NCI-H748 treated with DMSO at 0.1 percent for 48 hours (cell line): Measurements from ENCODE around the gene DISC1.
A peak's percentile ranks its signal among the peaks of the same experiment; 100 is the strongest.
"Not testable (repeated sequence)": the region's sequence is repeated elsewhere in the genome, so short reads cannot be mapped to it uniquely, and the experiment has no call there.

Experiments
- DNase-seq: peaks from one replicate; lab custom pipeline; 2025; lab: John Stamatoyannopoulos, UW

The DISC1 gene

DNA sequence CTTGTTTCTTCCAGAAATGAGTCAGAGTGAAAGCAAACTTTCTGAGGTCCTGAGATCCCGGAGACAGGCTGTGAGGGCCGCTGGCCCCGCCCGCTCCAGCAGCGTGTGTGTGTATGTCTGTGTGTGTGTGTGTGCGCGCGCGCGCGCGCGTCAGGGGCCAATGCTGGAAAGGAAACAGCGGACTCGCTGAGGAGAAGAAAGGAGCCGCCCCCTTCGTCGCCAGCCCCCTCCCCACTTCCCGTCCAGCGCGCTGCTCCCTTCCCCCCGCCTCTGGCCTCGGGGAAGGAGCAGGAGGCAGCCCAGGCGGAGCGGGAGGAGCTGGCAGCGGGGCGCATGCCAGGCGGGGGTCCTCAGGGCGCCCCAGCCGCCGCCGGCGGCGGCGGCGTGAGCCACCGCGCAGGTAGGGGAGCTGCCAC lies at the start of gene DISC1:
DISC1 (plus strand) TSS at position 256 of the 416 bp plus-strand sequence; CDS start at position 334, 78 bp downstream.
- DNase-seq = peak; percentile 66

DNA sequence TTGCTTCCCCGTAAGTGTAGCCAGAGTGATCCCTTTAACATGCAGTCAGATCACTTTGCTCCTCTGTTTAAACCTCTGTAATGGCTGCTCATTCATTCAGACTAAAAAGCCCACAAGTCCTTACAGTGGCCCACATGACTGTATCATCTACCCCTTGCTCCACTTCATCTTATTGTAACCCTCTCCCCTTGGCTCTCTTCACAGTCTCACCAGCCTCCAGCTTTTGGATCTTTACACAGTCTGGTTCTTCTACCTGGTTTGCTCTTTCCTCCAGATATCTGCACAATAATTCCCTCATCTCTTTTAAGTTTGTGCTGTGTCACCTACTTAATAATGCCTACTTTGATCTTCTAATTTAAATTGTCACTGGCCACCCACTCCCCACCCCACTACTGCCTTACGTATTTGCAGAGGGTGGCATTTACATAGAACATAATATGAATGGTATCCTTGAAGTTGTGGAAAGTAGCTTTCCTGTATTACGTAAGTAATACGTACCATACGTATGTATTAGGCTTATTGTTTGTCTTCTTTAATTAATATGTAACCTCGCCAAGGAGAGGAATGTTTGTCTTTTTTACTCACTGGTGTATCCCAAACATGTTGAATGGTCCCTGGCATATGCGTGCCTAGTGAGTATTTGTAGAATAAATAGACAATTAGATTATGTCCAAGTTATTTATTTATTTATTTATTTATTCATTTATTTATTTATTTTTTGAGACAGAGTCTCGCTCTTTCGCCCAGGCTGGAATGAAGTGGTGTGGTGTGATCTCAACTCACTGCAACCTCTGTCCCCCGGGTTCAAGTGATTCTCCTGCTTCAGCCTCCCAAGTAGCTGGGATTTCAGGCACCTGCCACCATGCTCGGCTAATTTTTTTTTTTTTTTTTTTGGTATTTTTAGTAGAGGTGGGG lies 49.5 kb upstream of the DISC1 start:
- DNase-seq = no peak

DNA sequence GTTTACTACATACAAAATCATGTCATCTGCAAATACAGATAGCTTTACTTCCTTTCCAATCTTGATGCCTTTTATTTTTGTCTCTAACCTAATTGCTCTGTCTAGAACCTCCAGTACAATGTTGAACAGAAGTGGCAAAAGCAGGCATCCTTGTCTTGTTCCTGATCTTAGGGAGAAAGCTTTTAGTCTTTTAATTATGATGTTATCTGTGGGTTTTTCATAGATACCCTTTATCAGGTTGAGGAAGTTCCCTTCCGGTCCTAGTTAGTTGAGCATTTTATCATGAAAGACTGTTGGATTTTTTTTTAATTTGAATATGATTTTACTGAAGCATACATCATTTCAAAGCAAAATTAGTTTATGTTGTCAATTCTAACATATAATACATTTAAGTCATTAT lies 45.7 kb upstream of the DISC1 start:
- DNase-seq = no peak

DNA sequence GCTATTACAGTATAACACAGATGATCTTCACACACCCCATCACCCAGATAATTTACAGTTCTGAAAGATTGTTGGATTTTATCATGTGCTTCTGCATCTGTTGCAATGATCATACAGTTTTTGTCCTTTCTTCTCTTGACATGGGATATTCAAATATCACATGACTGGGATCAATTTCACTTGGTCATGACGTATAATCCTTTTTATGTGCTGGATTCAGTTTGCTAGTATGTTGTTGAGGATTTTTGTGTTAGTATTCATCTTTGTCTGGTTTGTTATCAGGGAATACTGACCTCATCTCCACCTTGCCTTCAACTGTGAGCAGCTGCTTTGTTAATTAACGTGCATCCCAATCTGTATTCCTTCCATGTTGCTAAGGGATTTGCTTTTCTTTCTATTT lies 44.7 kb upstream of the DISC1 start:
- no peak for DNase-seq

DNA sequence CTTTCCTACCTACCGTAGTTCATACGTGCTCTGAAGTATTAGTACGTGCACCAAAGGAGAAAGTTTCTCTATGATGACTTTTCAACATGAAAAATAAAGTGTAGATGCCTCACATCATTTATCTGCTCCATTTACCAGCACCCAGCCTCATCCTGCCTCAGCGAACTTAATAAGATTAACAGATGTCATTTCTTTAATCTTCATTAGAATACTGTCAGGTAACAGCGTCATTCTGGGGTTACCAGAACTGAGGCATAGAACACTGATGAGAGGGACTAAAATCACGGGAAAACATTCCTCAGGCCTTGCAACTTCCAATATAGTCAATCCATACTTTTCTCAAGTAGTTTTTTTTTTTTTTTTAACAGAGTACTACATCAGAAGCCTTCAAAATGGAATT lies 43.2 kb upstream of the DISC1 start:
- no peak for DNase-seq

DNA sequence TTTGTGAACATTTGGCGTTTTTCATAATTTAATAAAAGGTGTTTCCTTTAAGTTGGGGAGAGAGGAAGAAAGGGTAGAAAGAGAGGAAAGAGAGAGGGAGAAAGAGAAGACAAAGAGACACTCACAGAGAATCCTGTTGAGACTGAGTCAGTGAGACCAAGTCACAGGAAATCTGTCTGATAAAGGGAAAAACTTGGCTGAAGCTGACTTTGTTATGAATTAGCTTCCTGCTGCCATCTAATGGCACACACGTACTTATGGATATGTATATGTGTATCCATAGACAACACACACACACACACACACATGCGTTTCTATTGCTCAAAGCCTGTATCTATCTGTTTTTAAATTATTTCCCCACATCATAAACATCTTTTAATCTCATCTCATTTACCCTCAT lies 42.5 kb upstream of the DISC1 start:
- no peak for DNase-seq

DNA sequence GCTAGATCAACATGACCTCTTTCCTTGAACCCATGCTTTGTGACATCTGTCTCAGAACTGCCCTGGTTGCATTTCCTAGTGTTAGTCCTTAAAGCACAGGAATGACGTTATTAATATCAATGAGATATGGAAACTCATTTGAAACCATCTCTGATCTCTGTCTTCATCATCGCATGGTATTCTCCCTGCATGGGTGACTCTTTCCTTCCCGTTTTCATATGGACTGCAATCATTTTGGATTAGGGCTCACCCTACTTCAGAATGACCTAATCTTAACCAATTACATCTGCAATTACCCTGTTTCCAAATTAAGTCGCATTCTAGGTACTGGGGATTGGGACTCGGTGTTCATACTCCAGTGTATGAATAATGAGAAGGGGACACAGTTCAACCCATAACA lies 41.7 kb upstream of the DISC1 start:
- no peak for DNase-seq

DNA sequence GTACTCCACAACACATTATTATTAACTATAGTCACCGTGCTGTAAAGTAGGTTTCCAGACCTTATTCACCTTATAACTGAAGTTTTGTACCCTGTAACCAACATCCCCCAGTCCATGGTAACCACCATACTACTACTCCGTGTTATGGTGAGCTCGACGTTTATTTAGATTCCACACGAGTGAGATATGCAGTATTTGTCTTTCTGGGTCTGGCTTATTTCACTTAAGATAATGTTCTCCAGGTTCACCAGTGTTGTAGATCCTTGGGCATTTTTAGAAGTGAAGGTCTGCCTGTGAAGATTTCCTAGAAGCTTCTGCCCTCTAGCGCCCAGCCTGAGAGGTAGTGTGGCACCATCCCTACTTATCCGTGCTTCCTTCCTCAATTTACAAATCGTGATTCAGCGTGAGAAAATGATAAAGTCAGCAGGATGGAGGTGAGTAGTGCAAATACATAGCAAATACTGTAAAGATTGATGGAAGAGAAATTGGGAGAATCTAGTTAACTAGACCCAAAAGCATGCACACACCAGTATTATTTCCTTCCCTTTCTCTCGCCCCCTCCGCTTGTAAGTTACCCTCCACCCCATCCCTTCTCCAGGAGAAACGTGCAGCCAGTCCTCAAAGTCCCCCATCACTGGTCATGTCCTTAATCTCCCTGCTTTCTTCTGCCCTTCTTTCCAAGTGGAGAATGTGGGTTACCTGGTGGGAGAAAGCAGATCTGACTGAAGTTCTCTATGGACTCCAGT lies 36.0 kb upstream of the DISC1 start:
- no peak for DNase-seq

DNA sequence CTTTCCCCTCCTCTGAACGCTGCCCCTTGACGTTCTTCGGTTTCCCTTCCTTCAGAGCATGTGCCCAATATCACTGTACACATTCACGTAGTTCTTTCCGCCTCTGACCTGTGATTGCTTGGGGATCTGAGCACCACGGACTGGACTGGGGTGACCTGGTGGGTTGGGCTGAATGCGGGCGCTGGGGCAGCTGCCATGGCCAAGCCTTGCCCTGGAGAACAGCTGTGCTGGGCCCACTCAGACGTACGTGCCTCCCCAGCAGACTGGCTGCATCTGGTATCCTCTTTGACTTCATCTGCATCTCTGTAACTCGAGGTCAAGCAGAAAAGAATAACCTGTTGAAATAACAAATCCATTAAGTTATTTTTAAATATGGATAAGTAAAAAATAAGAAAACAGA lies 35.1 kb upstream of the DISC1 start:
- DNase-seq = no peak

DNA sequence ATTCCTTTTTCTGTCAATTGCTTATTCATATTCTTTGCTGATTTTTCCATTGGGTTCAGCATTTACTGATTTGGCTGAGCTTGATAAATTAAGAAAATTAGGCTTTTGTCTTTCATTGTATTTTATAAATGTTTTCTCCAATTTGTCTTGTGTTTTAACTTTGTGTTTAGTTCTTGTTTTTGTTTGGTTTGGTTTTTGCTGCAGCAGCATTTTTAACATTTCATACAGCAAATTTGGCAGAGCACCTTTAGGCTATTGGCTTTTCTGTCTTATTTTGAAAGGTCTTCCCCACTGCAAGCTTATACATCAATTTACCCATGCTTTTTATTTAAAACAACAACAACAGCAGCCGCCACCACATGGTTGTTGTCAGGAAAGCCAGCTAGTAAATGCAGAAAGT lies 33.8 kb upstream of the DISC1 start:
- DNase-seq = no peak

DNA sequence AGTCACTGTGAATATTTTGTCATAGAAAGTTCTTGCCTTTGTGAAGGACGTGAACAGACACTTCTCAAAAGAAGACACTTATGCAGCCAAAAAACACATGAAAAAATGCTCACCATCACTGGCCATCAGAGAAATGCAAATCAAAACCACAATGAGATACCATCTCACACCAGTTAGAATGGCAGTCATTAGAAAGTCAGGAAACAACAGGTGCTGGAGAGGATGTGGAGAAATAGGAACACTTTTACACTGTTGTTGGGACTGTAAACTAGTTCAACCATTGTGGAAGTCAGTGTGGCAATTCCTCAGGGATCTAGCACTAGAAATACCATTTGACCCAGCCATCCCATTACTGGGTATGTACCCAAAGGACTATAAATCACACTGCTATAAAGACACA lies 33.3 kb upstream of the DISC1 start:
- DNase-seq = not testable (repeated sequence)

DNA sequence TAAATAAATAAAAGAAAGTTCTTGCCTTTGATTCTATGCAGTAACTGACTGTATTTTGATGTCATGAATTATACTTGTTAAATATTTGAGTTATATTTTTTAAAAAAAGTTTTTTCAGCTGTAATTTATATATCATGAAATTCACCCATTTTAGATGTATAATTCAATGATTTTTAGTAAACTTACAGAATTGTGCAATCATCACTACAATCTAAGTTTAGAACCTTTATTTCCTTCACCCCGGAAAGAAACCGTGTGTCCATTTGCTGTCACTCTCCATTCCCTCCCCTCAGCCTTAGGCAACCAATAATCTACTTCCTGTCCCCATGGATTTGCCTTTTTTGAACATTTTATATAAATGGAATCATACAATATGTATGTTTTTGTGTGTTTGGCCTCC lies 32.5 kb upstream of the DISC1 start:
- no peak for DNase-seq

DNA sequence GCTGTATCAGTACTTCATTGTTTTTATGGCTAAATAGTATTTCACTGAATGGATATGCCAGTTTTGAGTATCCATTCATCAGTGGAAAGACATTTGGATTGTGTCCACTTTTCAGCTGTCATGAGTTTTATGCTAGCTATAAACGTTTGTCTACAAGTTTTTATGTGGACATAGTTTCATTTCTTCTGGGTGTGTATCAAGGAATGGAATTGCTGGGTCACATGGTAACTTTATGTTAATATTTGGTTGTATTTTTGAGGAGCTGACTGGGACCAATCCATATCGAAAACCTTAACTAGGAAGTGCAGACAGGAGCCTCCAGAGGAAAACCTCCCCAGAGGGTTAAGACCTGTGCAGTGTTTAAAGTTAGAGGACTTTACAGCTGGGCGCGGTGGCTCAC lies 31.8 kb upstream of the DISC1 start:
- DNase-seq = no peak

DNA sequence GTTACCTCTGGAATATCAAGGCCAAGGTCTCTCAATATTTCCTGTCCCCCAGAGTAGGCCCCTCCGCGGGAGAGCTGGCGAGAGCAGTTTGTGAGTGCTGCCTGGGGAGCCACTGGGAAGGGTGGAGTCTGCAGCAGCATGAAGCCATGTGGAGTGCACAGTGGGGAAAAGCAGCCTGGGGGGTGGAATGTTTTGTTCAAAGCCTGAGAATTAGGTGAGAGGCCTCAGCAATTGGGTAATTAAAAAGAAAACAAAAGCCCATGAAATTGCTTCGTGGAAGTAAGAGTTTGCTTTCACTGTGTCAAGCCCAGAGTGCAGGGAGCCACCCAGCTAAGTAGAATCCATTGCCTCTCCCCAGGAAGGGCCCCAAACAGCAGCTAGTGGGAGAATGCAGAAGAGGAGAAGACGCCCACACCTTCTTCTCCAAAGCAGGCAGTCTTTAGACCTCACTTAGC lies 30.2 kb upstream of the DISC1 start:
- no peak for DNase-seq

DNA sequence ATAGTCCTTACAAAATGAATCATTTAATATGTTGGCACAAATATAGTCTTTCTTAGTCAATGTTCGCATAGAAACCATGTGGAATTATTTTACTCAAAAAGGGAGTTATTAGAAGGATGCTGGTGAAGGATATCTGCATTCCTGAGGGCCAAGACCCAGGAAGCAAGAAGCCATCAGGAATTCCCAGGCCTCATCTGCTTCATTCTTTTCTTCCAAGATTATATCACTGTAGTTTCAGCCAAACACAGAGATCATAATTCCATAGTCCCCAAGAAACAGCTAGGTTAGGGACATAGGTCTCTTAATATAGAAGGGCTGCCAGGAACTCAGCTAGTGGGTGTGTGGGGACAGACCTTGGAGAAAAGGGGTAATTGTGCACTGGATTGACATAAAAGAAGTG lies 28.6 kb upstream of the DISC1 start:
- DNase-seq = no peak

DNA sequence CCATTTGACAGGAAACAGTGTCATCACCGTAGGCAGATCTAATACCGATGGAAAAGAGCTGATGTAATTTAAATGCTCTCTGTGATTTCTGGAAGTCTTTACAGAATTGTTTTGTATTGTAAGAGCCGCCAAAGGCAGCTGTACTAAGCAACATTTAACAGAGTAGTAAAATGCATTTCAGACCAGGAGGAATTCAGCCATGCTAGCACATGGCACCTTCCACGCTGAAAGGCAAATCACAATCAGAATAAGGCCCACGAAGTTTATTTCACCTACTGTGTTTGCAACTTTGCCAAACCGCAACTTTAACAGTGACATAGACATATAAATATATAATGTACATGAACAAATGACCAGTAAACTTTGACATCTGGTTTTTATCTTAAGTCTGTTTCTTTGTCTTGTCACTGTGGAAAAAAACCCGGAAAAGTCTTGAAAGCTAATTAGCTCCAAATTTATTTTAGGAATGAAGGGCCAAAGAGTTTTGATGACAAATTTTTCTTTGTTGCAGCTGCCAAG lies 26.1 kb upstream of the DISC1 start:
- DNase-seq = no peak

DNA sequence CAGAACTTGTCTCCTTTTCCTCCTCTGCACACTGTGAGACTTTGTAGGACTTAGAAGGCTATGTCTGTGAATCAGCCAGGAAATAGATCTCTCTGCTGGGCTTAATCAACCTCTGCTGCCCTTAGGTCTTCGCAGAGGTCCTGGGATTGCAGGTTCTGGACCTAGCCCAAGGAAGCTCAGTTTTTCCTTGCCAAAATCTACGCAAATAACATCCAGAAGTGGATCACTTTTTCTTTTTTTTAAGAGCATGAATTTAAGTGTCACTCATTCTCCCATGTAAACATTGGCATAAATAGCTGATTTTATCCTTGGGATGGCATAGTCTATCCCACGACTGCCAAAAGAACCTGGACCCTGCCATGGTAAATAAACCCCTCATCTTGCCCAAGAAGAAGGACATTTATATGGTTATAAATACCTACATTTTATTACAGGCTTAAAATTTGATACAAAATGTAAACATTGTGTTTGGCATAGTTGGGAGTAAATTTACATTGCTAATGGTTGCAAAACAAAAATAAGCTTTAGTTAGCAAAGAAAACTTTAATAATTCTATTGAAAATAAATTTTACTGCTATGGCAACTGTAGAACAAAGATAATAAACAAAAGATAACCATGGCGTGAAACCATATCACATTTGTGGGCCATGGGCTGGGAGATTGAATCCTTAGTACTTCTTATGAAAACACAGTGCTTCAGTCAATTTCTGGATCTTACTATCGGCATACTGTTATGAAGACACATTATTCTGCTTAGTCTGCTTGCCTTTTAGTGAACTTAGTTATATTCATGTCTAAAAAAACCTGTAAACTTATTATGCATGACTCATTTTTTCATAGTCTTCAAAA lies 24.5 kb upstream of the DISC1 start:
- no peak for DNase-seq

DNA sequence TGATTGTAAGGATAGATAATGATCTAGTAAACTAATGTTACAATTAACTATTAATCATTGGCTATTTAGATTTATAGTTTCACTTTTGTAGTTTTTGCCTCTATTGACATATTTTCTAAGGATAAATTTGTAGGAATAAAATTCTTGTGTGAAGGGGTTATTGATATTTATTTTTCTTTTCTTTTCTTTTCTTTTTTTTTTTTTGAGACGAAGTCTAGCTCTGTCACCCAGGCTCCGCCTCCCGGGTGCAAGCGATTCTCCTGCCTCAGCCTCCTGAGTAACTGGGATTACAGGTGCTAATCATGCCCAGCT lies 24.0 kb upstream of the DISC1 start:
- DNase-seq = no peak

DNA sequence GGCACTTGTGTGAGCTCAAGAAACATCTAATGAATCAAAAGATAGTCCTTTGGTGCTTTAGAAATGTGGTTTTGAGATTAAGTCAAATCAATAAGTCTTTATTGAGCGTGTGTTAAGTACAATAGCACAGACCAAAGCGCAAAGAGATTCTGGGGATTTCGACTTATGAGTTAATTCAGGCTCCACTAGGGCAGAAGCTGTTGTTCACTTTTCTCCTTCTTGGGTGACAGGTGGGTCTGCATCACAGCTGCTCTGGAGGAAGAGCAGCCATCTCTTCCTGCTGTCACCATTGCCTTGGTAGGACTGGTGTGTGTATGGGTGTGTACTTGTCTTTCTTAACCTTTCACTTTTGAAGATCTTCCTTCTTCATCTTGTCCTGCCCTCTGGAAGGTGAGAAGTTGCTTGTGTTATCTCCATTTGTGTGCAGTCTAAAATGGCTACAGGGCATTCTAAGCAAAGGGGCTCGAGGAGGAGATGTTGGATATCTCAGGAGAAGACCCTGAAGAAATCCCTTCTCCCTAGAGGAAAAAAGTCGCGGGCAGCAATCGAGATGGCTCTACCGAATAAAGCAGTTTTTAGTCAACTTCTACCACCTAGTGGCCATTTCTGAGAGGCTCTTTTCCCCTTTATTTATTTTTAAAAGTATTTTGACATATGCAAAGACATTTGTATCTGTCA lies 22.9 kb upstream of the DISC1 start:
- peak; percentile 61 for DNase-seq

DNA sequence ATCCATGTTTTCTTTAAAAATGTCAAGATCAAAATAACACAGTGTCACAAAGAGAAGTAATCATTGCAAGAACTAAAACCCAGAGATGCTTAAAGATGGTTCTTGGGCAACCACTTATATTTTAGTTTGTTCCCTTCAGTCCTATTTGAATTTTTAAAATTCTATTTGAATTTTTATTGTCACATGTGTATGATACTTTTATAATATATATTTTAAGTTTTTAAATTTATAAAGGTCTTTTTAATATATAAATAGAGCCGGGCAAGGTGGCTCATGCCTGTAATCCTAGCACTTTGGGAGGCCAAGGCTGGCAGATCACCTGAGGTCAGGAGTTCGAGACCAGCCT lies 22.3 kb upstream of the DISC1 start:
- DNase-seq = no peak

DNA sequence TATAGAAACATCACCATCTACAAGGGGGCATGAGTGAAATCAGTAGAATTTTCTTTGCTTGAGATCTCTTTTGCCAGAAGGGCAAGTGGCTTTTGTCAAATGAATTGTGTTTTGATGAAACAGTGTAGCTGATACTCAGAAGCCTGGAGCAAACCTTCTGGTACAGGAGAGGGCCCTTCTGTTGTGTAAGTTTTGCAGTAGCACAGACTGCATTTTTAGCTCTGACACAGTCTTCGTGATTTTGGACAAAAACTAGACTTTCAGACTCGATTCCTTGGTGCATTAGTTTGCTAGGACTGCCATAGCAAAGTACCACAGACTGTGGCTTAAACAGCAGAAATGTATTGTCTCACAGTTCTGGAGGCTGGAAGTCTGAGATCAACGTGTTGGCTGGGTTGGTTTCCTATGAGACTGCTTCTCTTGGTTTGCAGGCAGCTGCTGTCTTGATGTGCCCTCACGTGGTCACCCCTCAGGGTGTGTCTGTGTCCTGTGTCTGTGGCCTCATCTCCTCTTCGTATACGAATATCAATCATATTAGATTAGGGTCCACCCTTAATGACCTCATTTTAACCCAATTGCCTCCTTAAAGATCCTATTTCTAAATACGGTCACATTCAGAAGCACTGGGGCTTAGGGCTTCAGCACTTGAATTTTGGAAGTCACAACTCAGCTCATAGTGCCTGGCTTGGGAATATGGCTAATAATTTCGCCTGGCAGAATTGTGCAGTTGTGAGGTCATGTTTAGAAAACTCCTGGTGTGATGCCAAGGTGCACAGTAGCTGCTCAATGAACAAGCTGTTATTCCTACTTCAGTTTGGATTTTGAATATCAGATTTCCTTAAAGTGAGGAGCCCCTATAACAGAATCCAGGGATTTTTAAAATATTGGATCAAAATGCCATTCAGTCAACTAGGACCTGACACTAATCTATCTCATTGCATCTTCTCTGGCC lies 21.2 kb upstream of the DISC1 start:
- DNase-seq = no peak
